ENCODE measurements around the gene ENTPD2. TPM values are rescaled to one million over a fixed set of nuclear protein-coding genes. Genes with fewer than 3 reads are reported as not detected.

Gene ENTPD2
- 10 to 100 TPM; 10.1 to 14.7 (median 12.1) TPM for total RNA-seq

- 40 to 41% methylated on average over 28 to 33 of the region's 90 CpGs for WGBS, 2 donors
- no peak for TF ChIP-seq CTCF (IDR thresholded peaks at IDR 0.05)
- no peak for TF ChIP-seq POLR2A (IDR thresholded peaks at IDR 0.05)
- no peak for DNase-seq (ENCODE audit: low spot score in 2 of 2)
- intact Hi-C loops (cut with DNase I; ENCODE audit: low total_unique reads) = no loop called here
- H3K4me3 ChIP-seq (ENCODE audit: low read depth, poor library complexity, severe bottlenecking) = peak within 1 kb of the TSS; percentile 35
Measured at GRCh38 chr9:137053944-137054931, at the start of gene ENTPD2. Gene ENTPD2 (minus strand): TSS chr9:137054061. CDS start chr9:137053997, 64 bp downstream.

- DNase-seq (ENCODE audit: low spot score in 2 of 2) = no peak
- TF ChIP-seq POLR2A (IDR thresholded peaks at IDR 0.05) = no peak
- TF ChIP-seq CTCF (IDR thresholded peaks at IDR 0.05) = no peak
- intact Hi-C loops (cut with DNase I; ENCODE audit: low total_unique reads) = no loop called here
- 92 to 94% methylated on average over 37 of the region's 37 CpGs for WGBS, 2 donors
- no peak overlapping the region for H3K4me3 ChIP-seq (ENCODE audit: low read depth, poor library complexity, severe bottlenecking)
Measured at GRCh38 chr9:137103206-137103999, 49.5 kb upstream of the ENTPD2 start.

GRCh38 chr9:137099231-137099630 is 45.4 kb upstream of the ENTPD2 start:
- H3K4me3 ChIP-seq (ENCODE audit: low read depth, poor library complexity, severe bottlenecking) = no peak overlapping the region
- DNase-seq (ENCODE audit: low spot score in 2 of 2) = no peak
- intact Hi-C loops (cut with DNase I; ENCODE audit: low total_unique reads) = no loop called here
- 89 to 93% methylated on average over 10 to 14 of the region's 14 CpGs for WGBS, 2 donors
- TF ChIP-seq POLR2A (IDR thresholded peaks at IDR 0.05) = no peak
- TF ChIP-seq CTCF (IDR thresholded peaks at IDR 0.05) = no peak

GRCh38 chr9:137097761-137098462 is 44.1 kb upstream of the ENTPD2 start:
- no peak for TF ChIP-seq POLR2A (IDR thresholded peaks at IDR 0.05)
- TF ChIP-seq CTCF (IDR thresholded peaks at IDR 0.05) = no peak
- 91 to 92% methylated on average over 18 to 20 of the region's 20 CpGs for WGBS, 2 donors
- DNase-seq (ENCODE audit: low spot score in 2 of 2) = no peak

GRCh38 chr9:137096785-137097546 is 43.1 kb upstream of the ENTPD2 start:
- no peak for TF ChIP-seq POLR2A (IDR thresholded peaks at IDR 0.05)
- TF ChIP-seq CTCF (IDR thresholded peaks at IDR 0.05) = no peak
- 92 to 96% methylated on average over 31 of the region's 31 CpGs for WGBS, 2 donors
- DNase-seq (ENCODE audit: low spot score in 2 of 2) = no peak
- no peak overlapping the region for H3K4me3 ChIP-seq (ENCODE audit: low read depth, poor library complexity, severe bottlenecking)
- intact Hi-C loops (cut with DNase I; ENCODE audit: low total_unique reads) = no loop called here

More at GRCh38 chr9:137097761-137098462, 44.1 kb upstream of the ENTPD2 start:
- intact Hi-C loops (cut with DNase I; ENCODE audit: low total_unique reads) = no loop called here
- H3K4me3 ChIP-seq (ENCODE audit: low read depth, poor library complexity, severe bottlenecking) = no peak overlapping the region
